HUES6 (cell line): ENCODE results near the gene THEMIS.
"Not testable (repeated sequence)": the region's sequence is repeated elsewhere in the genome, so short reads cannot be mapped to it uniquely, and the experiment has no call there.

Experiments
- H3K27ac ChIP-seq: 2 replicates; pipeline ENCODE4 v1.7.0; 2013; ENCODE audit warnings: low read depth, mild to moderate bottlenecking, low read length, inconsistent platforms
- H3K27me3 ChIP-seq: 2 replicates; pipeline ENCODE4 v1.6.1; 2013; ENCODE audit warnings: low read length; ENCODE audit not compliant: control insufficient read depth, insufficient read depth
- H3K36me3 ChIP-seq: 2 replicates; pipeline ENCODE4 v1.6.1; 2013; ENCODE audit warnings: low read length; ENCODE audit not compliant: control insufficient read depth, insufficient read depth
- H3K4me1 ChIP-seq: 2 replicates; pipeline ENCODE4 v1.6.1; 2013; ENCODE audit warnings: low read length; ENCODE audit not compliant: control insufficient read depth, insufficient read depth
- H3K4me3 ChIP-seq: 2 replicates; pipeline ENCODE4 v1.5.1; 2013; ENCODE audit warnings: low read depth, low read length
- H3K9ac ChIP-seq: one replicate; pipeline ENCODE4 v1.6.1; 2013; ENCODE audit warnings: mild to moderate bottlenecking, low read length
- H3K9me3 ChIP-seq: 2 replicates; pipeline ENCODE4 v1.6.1; 2013; ENCODE audit warnings: low read depth, low read length; ENCODE audit not compliant: control insufficient read depth, insufficient read depth

Gene THEMIS

DNA sequence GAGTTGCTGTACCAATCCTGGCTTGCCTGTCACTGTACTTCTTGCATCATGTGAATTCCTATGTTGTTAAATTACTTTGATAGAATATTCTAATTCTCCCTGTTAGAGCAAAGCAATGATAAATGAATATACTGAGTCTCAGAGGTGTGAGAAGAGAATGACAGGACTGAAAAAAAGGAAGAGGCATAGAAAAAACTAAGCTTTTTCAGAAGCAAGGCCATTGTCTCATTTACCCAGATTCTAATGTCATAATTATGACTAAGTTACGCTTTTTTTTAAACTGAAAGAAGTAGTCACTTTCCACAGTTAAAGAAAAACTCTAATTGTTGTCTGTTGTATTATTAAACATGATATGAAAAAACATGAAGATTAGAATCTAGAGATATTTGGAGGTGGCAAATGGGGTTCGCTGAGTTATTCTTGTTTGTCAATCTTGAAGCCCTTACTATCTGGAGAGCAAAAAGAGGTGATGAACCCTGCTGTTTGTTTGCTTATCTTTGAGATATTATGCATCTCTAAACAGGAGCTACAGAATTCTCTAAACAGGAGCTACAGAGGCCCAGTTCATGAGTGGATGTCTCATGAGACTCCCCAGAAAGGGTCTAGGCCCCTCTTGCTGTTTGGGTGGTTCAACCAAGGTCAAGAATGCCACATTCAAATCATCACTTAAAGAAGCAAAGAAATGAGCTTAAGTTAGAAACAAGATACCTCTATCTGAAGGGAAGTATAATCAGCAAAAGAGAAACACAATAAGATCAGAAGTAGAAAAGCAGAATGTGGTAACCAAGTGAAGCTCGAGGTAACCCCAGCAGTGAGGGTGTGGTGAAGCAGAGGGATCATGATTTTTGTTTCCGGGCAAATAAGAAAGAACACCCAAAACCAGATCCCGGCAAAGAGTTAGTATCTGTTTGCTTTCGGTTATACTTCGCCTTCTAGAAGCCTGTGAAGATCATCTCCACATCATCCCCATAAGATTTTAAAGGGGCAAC is 33.3 kb upstream of the THEMIS start:
- Histone ChIP-seq H3K36me3 (no peaks in the 10 kb centered on the region), H3K4me1 (no peaks in the 10 kb centered on the region), H3K27ac (no peak overlapping the region), H3K4me3 (no peak overlapping the region), H3K9ac (no peak overlapping the region), H3K27me3 (no peaks in the 10 kb centered on the region), H3K9me3 (peaks cover 10% of the 10 kb centered on the region)

DNA sequence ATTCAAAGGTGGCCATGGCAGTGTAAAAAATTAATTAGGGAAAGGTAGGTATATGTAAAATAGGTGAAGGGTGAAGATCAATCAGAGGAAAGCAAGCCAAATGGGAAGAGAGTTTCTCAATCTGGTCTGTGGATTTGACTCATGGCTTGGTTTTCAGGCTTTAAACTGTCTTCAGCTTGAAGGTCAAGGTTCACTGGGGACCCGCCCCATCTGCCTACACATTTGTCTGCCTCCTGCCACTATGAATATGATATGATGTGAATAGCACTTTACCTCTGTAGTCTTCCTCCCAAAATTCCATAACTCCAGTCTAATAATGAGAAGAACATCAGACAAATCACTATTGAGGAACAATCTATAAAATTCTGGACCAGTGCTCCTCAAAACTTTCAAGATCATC is 32.3 kb upstream of the THEMIS start:
- no peak overlapping the region for H3K27ac ChIP-seq
- no peaks in the 10 kb centered on the region for H3K4me1 ChIP-seq
- no peaks in the 10 kb centered on the region for H3K27me3 ChIP-seq
- no peaks in the 10 kb centered on the region for H3K36me3 ChIP-seq
- H3K9ac ChIP-seq = no peak overlapping the region
- peaks cover 10% of the 10 kb centered on the region for H3K9me3 ChIP-seq
- H3K4me3 ChIP-seq = no peak overlapping the region

DNA sequence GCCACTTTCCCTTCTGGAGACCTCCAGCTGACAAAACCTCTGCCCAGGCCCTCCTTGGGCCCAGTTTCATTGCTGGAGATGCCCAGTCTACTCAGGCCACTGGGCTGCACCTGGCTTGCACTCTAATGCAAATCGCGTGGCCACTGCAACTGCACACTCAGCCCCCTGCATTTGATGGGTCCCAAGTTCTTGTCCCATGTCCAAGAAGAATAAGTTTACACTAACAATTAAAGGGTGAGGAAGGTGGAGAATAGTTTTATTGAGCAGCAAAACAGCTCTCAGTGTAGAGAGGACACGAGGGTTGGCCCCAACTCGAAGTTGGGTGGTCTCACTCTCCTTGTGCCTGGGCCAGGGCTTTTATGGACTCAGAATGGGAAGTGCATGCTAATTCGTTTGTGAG is 31.9 kb upstream of the THEMIS start:
- Histone ChIP-seq H3K9ac (no peak overlapping the region), H3K4me3 (no peak overlapping the region), H3K27me3 (no peaks in the 10 kb centered on the region), H3K27ac (no peak overlapping the region), H3K36me3 (no peaks in the 10 kb centered on the region), H3K9me3 (peaks cover 10% of the 10 kb centered on the region), H3K4me1 (no peaks in the 10 kb centered on the region)

DNA sequence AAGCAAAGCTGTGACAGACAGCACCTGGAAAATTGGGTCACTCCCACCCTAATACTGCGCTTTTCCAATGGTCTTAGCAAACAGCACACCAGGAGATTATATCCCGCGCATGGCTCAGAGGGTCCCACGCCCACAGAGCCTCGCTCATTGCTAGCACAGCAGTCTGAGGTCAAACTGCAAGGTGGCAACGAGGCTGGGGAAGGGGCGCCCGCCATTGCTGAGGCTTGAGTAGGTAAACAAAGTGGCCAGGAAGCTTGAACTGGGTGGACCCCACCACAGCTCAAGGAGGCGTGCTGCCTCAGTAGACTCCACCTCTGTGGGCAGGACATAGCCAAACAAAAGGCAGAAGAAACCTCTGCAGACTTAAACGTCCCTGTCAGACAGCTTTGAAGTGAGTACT is 25.6 kb upstream of the THEMIS start:
- H3K9ac ChIP-seq, H3K36me3 ChIP-seq, H3K4me1 ChIP-seq, H3K27me3 ChIP-seq, H3K27ac ChIP-seq, H3K4me3 ChIP-seq: not testable (repeated sequence)
- peaks cover 20% of the 10 kb centered on the region for H3K9me3 ChIP-seq

GRCh38 chr6:127924440-127924839 is 23.6 kb upstream of the THEMIS start:
- Histone ChIP-seq H3K9me3 (peaks cover 20% of the 10 kb centered on the region), H3K4me1 (no peaks in the 10 kb centered on the region), H3K9ac (no peak overlapping the region), H3K27ac (no peak overlapping the region), H3K36me3 (no peaks in the 10 kb centered on the region), H3K4me3 (no peak overlapping the region), H3K27me3 (no peaks in the 10 kb centered on the region)

DNA sequence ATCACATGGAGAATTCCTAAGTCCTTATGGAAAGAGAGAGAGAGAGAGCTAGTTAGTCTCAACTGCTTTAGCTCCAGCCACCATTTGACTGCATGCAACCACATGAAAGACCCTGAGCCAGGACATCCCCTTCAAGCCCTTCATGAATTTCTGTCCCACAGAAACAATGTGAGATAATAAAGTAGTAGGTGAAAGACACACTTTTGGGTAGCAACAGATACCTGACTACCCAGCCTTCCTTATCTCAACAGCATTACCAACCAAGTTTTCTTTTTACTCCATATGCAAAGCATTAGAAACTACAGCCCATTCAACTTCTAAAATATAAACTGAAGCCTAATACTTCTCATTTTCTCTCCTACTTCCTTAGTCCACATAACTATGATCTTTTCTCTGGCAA is 23.2 kb upstream of the THEMIS start:
- Histone ChIP-seq H3K9ac (no peak overlapping the region), H3K36me3 (no peaks in the 10 kb centered on the region), H3K9me3 (peaks cover 20% of the 10 kb centered on the region), H3K4me1 (no peaks in the 10 kb centered on the region), H3K27ac (no peak overlapping the region), H3K27me3 (no peaks in the 10 kb centered on the region), H3K4me3 (no peak overlapping the region)

- no peaks in the 10 kb centered on the region for H3K27me3 ChIP-seq
- no peaks in the 10 kb centered on the region for H3K4me1 ChIP-seq
- no peak overlapping the region for H3K27ac ChIP-seq
- no peak overlapping the region for H3K4me3 ChIP-seq
- H3K36me3 ChIP-seq = no peaks in the 10 kb centered on the region
- peaks cover 20% of the 10 kb centered on the region for H3K9me3 ChIP-seq
- H3K9ac ChIP-seq = no peak overlapping the region
Observed at GRCh38 chr6:127923135-127923534, 22.3 kb upstream of the THEMIS start.

- Histone ChIP-seq H3K4me3 (no peak overlapping the region), H3K27ac (no peak overlapping the region), H3K36me3 (no peaks in the 10 kb centered on the region), H3K27me3 (no peaks in the 10 kb centered on the region), H3K9me3 (peaks cover 20% of the 10 kb centered on the region), H3K9ac (no peak overlapping the region), H3K4me1 (no peaks in the 10 kb centered on the region)
Observed at GRCh38 chr6:127921982-127922381, 21.1 kb upstream of the THEMIS start.

GRCh38 chr6:127920804-127921203 is 19.9 kb upstream of the THEMIS start:
- Histone ChIP-seq H3K36me3 (no peaks in the 10 kb centered on the region), H3K9ac (no peak overlapping the region), H3K4me1 (no peaks in the 10 kb centered on the region), H3K27ac (no peak overlapping the region), H3K4me3 (no peak overlapping the region), H3K27me3 (no peaks in the 10 kb centered on the region), H3K9me3 (peaks cover 9% of the 10 kb centered on the region)

DNA sequence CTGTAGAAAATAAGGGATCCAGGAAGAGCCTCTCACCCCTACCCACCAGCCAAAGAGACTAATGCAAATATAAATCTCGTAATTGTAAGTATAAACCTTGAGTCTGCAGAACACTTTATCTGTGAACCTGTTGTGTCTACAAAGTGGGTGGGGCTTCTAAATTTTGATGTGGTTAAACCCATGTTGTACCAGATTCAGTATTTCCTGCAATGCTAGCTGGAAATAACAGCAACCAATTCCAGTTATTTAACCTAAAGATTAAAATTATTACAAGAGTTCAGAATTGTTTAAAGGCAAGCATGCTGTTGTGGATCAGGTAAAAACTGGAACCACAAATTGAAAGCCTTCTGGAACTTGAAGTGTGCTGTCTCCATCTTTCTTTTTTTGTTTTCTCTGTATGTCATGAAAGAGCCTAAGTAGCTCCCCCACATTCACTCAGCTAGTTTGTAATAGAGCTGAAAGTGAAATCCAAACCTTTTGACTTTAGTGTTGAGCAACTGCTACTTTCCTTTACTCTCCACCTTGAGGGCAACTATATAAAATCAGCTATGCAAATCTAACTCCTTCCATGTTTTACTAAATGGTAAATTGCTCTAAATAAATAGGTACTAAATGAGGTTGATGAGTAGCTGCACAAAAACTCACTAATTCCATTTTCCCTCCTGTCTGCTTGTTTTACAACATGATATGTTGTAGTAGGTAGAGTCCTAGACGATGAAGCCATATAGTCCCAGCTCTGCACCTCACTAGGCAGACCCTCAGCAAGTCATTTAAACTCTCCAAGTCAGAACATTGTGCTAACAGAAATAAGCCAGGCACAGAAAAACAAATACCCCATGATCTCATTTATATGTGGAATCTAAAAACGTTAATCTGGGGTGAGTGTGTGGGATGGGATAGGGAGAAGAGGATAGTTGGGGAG is 17.9 kb upstream of the THEMIS start:
- no peaks in the 10 kb centered on the region for H3K27me3 ChIP-seq
- no peaks in the 10 kb centered on the region for H3K9me3 ChIP-seq
- no peak overlapping the region for H3K9ac ChIP-seq
- H3K4me1 ChIP-seq = no peaks in the 10 kb centered on the region
- no peaks in the 10 kb centered on the region for H3K36me3 ChIP-seq
- H3K4me3 ChIP-seq = no peak overlapping the region
- H3K27ac ChIP-seq = no peak overlapping the region

GRCh38 chr6:127917766-127918165 is 16.9 kb upstream of the THEMIS start:
- Histone ChIP-seq H3K9me3 (no peaks in the 10 kb centered on the region), H3K4me1 (no peaks in the 10 kb centered on the region), H3K4me3 (no peak overlapping the region), H3K36me3 (no peaks in the 10 kb centered on the region), H3K27ac (no peak overlapping the region), H3K27me3 (no peaks in the 10 kb centered on the region), H3K9ac (no peak overlapping the region)
